ENCODE data around the gene HBS1L.
"Not testable (repeated sequence)": the region's sequence is repeated elsewhere in the genome, so short reads cannot be mapped to it uniquely, and the experiment has no call there.

HBS1L gene

GRCh38 chr6:135075018-135075417 lies 20.4 kb upstream of the HBS1L start:
- DNase-seq (ENCODE audit: low spot score), result no peak

- no peak for DNase-seq (ENCODE audit: low spot score)
These were observed 19.3 kb upstream of the HBS1L start for GRCh38 chr6:135073756-135074393.

GRCh38 chr6:135073217-135073616 lies 18.6 kb upstream of the HBS1L start:
- DNase-seq (ENCODE audit: low spot score), result no peak

GRCh38 chr6:135072753-135073152 lies 18.1 kb upstream of the HBS1L start:
- DNase-seq (ENCODE audit: low spot score), result peak; percentile 24

- no peak for DNase-seq (ENCODE audit: low spot score)
These were observed 16.9 kb upstream of the HBS1L start for GRCh38 chr6:135071541-135071940.

GRCh38 chr6:135067911-135068310 lies 13.3 kb upstream of the HBS1L start:
- DNase-seq (ENCODE audit: low spot score), result no peak

GRCh38 chr6:135066806-135067205 lies 12.2 kb upstream of the HBS1L start:
- DNase-seq (ENCODE audit: low spot score), result no peak

GRCh38 chr6:135066397-135066796 lies 11.8 kb upstream of the HBS1L start:
- no peak for DNase-seq (ENCODE audit: low spot score)

GRCh38 chr6:135064586-135064985 lies 10.0 kb upstream of the HBS1L start:
- no peak for DNase-seq (ENCODE audit: low spot score)

GRCh38 chr6:135063926-135064325 lies 9.3 kb upstream of the HBS1L start:
- DNase-seq (ENCODE audit: low spot score), result no peak

GRCh38 chr6:135062735-135063134 lies 8.1 kb upstream of the HBS1L start:
- no peak for DNase-seq (ENCODE audit: low spot score)

GRCh38 chr6:135060076-135060475 lies 5.5 kb upstream of the HBS1L start:
- no peak for DNase-seq (ENCODE audit: low spot score)

GRCh38 chr6:135058299-135058698 lies 3.7 kb upstream of the HBS1L start:
- not testable (repeated sequence) for DNase-seq (ENCODE audit: low spot score)

GRCh38 chr6:135056632-135057031 lies 2.0 kb upstream of the HBS1L start:
- no peak for DNase-seq (ENCODE audit: low spot score)

- DNase-seq (ENCODE audit: low spot score), result peak; percentile 12
These were observed 425 bp downstream of the HBS1L start for GRCh38 chr6:135054226-135054568.

- DNase-seq (ENCODE audit: low spot score), result no peak
These were observed 1.2 kb downstream of the HBS1L start for GRCh38 chr6:135053406-135053805.

GRCh38 chr6:135052939-135053338 lies 1.7 kb downstream of the HBS1L start:
- DNase-seq (ENCODE audit: low spot score), result no peak

- no peak for DNase-seq (ENCODE audit: low spot score)
These were observed 5.7 kb downstream of the HBS1L start for GRCh38 chr6:135048915-135049314.

- no peak for DNase-seq (ENCODE audit: low spot score)
These were observed 7.3 kb downstream of the HBS1L start for GRCh38 chr6:135047336-135047735.

GRCh38 chr6:135046912-135047311 lies 7.7 kb downstream of the HBS1L start:
- no peak for DNase-seq (ENCODE audit: low spot score)

GRCh38 chr6:135044639-135045038 lies 10.0 kb downstream of the HBS1L start:
- no peak for DNase-seq (ENCODE audit: low spot score)

- no peak for DNase-seq (ENCODE audit: low spot score)
These were observed 10.8 kb downstream of the HBS1L start for GRCh38 chr6:135043846-135044245.

- no peak for DNase-seq (ENCODE audit: low spot score)
These were observed 11.3 kb downstream of the HBS1L start for GRCh38 chr6:135043364-135043763.

- DNase-seq (ENCODE audit: low spot score), result no peak
These were observed 16.3 kb downstream of the HBS1L start for GRCh38 chr6:135038335-135038734.

- no peak for DNase-seq (ENCODE audit: low spot score)
These were observed 17.1 kb downstream of the HBS1L start for GRCh38 chr6:135037541-135037940.

All from HuH-7 (cell line).